ENCODE measurements around the gene AXDND1. TPM values are rescaled to one million over a fixed set of nuclear protein-coding genes. Genes with fewer than 3 reads are reported as not detected.
A peak's percentile ranks its signal among the peaks of the same experiment; 100 is the strongest.

Gene AXDND1
- total RNA-seq, 1 experiment from 2014 or later = 0.31 TPM

DNA sequence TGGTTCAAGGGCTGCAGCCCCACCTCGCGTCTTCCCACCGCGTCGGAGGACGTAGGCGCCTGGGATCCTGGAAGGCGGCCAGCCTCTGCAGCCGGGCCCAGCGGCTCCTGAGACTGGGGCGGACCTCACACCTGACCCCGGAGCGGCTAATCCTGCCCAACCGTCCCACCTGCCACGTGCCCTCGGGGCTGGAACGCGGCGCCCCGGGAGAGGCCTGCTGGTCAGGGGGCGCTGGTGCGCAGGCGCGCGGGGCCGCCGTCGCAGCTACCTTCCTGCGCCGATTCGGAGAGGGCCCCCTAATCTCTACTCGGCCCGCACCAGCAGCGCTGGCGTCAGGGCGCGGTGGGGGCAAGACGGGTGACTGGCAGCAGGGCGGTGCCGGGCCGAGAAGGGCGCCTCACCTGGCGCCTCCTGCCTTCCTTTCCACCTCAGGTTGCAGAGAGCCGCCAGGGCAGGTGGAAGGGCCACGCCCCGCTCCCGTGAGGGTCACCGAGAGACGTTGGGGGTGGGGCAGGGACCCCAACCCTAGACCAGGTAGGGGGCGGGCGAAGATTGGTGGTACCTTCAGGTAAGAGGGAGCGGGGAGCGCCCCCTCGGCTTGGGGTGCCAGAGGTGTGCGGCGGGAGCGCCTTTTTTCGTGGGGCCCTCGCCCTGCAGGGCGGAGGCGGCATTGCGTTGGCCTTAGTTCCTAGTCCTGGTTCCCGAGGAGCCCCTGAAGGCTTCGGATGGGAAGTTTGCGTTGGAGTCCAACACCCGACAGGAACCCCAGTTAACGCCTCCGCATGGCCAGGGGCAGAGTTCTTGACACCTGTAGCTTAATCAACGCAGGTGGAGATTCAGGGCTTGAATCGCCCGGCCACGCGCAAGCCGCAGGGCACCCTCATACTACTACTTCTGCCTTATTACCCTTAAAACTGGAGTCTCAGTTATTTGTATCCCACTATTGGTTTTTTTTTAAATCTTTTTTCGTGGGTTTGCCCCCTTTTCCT lies 226.1 kb downstream of the AXDND1 start, which contains the start of gene TDRD5:
TDRD5 (plus strand) TSS at position 241 of the 989 bp plus-strand sequence. CDS start 784 bp downstream, outside the sequence.
- H3K4me3 ChIP-seq (ENCODE audit: low read depth in 2 of 2, low read length in 2 of 2) = peak within 1 kb of the TSS; percentile 46 to 53

GRCh38 chr1:179598631-179599030 lies 232.9 kb downstream of the AXDND1 start:
- Histone ChIP-seq H3K27me3 (ENCODE audit: control insufficient read depth, insufficient read depth, low read length) (no peaks in the 10 kb centered on the region), H3K9me3 (ENCODE audit: control insufficient read depth, insufficient read depth, low read depth, low read length) (no peaks in the 10 kb centered on the region), H3K4me1 (ENCODE audit: control insufficient read depth, insufficient read depth, low read length) (no peaks in the 10 kb centered on the region), H3K4me3 (ENCODE audit: low read depth in 2 of 2, low read length in 2 of 2) (no peak overlapping the region), H3K27ac (ENCODE audit: low read length) (no peak overlapping the region), H3K36me3 (ENCODE audit: control insufficient read depth, insufficient read depth, low read length) (no peaks in the 10 kb centered on the region; the same call in 1 of the 2 replicates)
- POLR2A ChIA-PET = no interaction called here
- BruUV-seq (replicated peaks) = no TSS peak
- DNase-seq (ENCODE audit: low read depth, low spot score) (no peak), ATAC-seq (no peak)
- TF ChIP-seq, protein P1, sequence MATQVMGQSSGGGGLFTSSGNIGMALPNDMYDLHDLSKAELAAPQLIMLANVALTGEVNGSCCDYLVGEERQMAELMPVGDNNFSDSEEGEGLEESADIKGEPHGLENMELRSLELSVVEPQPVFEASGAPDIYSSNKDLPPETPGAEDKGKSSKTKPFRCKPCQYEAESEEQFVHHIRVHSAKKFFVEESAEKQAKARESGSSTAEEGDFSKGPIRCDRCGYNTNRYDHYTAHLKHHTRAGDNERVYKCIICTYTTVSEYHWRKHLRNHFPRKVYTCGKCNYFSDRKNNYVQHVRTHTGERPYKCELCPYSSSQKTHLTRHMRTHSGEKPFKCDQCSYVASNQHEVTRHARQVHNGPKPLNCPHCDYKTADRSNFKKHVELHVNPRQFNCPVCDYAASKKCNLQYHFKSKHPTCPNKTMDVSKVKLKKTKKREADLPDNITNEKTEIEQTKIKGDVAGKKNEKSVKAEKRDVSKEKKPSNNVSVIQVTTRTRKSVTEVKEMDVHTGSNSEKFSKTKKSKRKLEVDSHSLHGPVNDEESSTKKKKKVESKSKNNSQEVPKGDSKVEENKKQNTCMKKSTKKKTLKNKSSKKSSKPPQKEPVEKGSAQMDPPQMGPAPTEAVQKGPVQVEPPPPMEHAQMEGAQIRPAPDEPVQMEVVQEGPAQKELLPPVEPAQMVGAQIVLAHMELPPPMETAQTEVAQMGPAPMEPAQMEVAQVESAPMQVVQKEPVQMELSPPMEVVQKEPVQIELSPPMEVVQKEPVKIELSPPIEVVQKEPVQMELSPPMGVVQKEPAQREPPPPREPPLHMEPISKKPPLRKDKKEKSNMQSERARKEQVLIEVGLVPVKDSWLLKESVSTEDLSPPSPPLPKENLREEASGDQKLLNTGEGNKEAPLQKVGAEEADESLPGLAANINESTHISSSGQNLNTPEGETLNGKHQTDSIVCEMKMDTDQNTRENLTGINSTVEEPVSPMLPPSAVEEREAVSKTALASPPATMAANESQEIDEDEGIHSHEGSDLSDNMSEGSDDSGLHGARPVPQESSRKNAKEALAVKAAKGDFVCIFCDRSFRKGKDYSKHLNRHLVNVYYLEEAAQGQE (IDR thresholded peaks at IDR 0.05; ENCODE audit: insufficient read depth in 1 of 2, low read depth in 2 of 2, low read length in 1 of 2) = no peak
- TF ChIP-seq, protein P2, sequence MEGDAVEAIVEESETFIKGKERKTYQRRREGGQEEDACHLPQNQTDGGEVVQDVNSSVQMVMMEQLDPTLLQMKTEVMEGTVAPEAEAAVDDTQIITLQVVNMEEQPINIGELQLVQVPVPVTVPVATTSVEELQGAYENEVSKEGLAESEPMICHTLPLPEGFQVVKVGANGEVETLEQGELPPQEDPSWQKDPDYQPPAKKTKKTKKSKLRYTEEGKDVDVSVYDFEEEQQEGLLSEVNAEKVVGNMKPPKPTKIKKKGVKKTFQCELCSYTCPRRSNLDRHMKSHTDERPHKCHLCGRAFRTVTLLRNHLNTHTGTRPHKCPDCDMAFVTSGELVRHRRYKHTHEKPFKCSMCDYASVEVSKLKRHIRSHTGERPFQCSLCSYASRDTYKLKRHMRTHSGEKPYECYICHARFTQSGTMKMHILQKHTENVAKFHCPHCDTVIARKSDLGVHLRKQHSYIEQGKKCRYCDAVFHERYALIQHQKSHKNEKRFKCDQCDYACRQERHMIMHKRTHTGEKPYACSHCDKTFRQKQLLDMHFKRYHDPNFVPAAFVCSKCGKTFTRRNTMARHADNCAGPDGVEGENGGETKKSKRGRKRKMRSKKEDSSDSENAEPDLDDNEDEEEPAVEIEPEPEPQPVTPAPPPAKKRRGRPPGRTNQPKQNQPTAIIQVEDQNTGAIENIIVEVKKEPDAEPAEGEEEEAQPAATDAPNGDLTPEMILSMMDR (IDR thresholded peaks at IDR 0.05) = no peak
- TF ChIP-seq POLR2AphosphoS5 (IDR thresholded peaks at IDR 0.05; ENCODE audit: low read depth, low read length) (no peak), TCF7L2 (IDR thresholded peaks at IDR 0.05; ENCODE audit: low read depth, low read length) (no peak), SIN3A (IDR thresholded peaks at IDR 0.05; ENCODE audit: borderline replicate concordance, insufficient read depth, low read depth, low read length) (no peak)
- in situ Hi-C loops (cut with HindIII; ENCODE audit: low pct_unique_long_range_greater_than_20kb, low sequenced_read_pairs) (no loop called here), intact Hi-C loops (cut with micrococcal nuclease; ENCODE audit: unreplicated experiment) (loop anchor here (10.0 kb wide), 2 partner anchors 216 to 344 kb away; no protein-coding TSS in a partner anchor)
- CTCF ChIA-PET = interaction anchor here (0.6 kb wide), 2 partner anchors 162 to 342 kb away, joined by 3 to 13 read pairs; no protein-coding TSS in a partner anchor

More for the DNA sequence above, 226.1 kb downstream of the AXDND1 start, which contains the start of gene TDRD5:
- in situ Hi-C loops (cut with HindIII; ENCODE audit: low pct_unique_long_range_greater_than_20kb, low sequenced_read_pairs) = no loop called here
- ATAC-seq (peak; percentile 88), DNase-seq (ENCODE audit: low read depth, low spot score) (no peak)
- CTCF ChIA-PET = interaction anchor here (0.7 kb wide), 1 partner anchor 1556 kb away, joined by 3 read pairs; no protein-coding TSS in a partner anchor
- intact Hi-C loops (cut with micrococcal nuclease; ENCODE audit: unreplicated experiment) = loop anchor here (10.0 kb wide), 2 partner anchors 223 to 337 kb away; no protein-coding TSS in a partner anchor
- H3K27ac ChIP-seq (ENCODE audit: low read length) = peak within 1 kb of the TSS; percentile 7; the same call in 1 of the 2 replicates
- POLR2A ChIA-PET = no interaction called here
- no peak for TF ChIP-seq POLR2AphosphoS5 (IDR thresholded peaks at IDR 0.05; ENCODE audit: low read depth, low read length)
- TF ChIP-seq, protein P1 (IDR thresholded peaks at IDR 0.05; ENCODE audit: insufficient read depth in 1 of 2, low read depth in 2 of 2, low read length in 1 of 2) = no peak
- TF ChIP-seq SIN3A (IDR thresholded peaks at IDR 0.05; ENCODE audit: borderline replicate concordance, insufficient read depth, low read depth, low read length) = no peak
- TF ChIP-seq, protein P2 (IDR thresholded peaks at IDR 0.05) = peak; percentile 47
- no peaks in the 10 kb centered on the region; the same call in 1 of the 2 replicates for H3K36me3 ChIP-seq (ENCODE audit: control insufficient read depth, insufficient read depth, low read length)
- H3K27me3 ChIP-seq (ENCODE audit: control insufficient read depth, insufficient read depth, low read length) = peaks cover 3% of the 10 kb centered on the region
- no peaks in the 10 kb centered on the region for H3K9me3 ChIP-seq (ENCODE audit: control insufficient read depth, insufficient read depth, low read depth, low read length)
- no TSS peak for BruUV-seq (replicated peaks)
- H3K4me1 ChIP-seq (ENCODE audit: control insufficient read depth, insufficient read depth, low read length) = peaks cover 4% of the 10 kb centered on the region; the same call in 1 of the 2 replicates
